AG09319 (cell line): Measurements from ENCODE around the gene MED14.
"Not testable (repeated sequence)": the region's sequence is repeated elsewhere in the genome, so short reads cannot be mapped to it uniquely, and the experiment has no call there.

Experiments used
- DNase-seq: peaks from one replicate; pipeline ENCODE4 v3.0.0-alpha.2; 2010; ENCODE audit warnings: low read depth; ENCODE audit errors: extremely low read depth
- CTCF ChIP-seq: IDR thresholded peaks from 2 replicates; pipeline ENCODE4 v1.5.1; 2011; ENCODE audit warnings: low read depth, mild to moderate bottlenecking, inconsistent platforms, low read length, moderate library complexity

MED14 gene

GRCh38 chrX:40749681-40750494, 14.5 kb upstream of the MED14 start:
- TF ChIP-seq CTCF: no peak
- DNase-seq: no peak

GRCh38 chrX:40748977-40749376, 13.6 kb upstream of the MED14 start:
- no peak for DNase-seq
- TF ChIP-seq CTCF: no peak

- DNase-seq: no peak
- no peak for TF ChIP-seq CTCF
Observed at GRCh38 chrX:40746521-40746920, 11.2 kb upstream of the MED14 start.

GRCh38 chrX:40736170-40736505, 796 bp upstream of the MED14 start:
- DNase-seq: no peak
- TF ChIP-seq CTCF: no peak

GRCh38 chrX:40734971-40735324, 394 bp downstream of the MED14 start:
- no peak for TF ChIP-seq CTCF
- no peak for DNase-seq

GRCh38 chrX:40733706-40734105, 1.6 kb downstream of the MED14 start:
- no peak for TF ChIP-seq CTCF
- no peak for DNase-seq

- not testable (repeated sequence) for DNase-seq
Observed at GRCh38 chrX:40732499-40732898, 2.8 kb downstream of the MED14 start.
